GM18909 (cell line): ENCODE data around the gene A2ML1.
"Not testable (repeated sequence)": the region's sequence is repeated elsewhere in the genome, so short reads cannot be mapped to it uniquely, and the experiment has no call there.

Experiments used
- ATAC-seq: cut with Tn5 transposase; IDR thresholded peaks from one replicate; pipeline ENCODE4 v1.9.1; 2021; ENCODE audit warnings: mild to moderate bottlenecking; ENCODE audit not compliant: unreplicated experiment, poor library complexity

The A2ML1 gene

DNA sequence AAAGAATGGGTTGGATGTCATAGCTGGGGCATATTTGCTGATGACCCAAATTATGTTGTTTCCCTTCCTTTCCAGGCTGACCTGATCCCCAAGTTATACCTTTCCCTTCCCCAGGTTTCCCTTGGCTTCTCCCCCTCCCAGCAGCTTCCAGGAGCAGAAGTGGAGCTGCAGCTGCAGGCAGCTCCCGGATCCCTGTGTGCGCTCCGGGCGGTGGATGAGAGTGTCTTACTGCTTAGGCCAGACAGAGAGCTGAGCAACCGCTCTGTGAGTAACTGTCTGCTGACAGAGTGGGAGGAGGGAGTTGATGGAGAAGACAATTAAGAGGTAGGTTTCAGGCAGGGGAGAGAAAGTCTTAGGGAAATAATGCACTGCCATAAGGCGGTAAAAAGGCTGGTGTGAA is 25.0 kb downstream of the A2ML1 start:
- ATAC-seq: no peak

DNA sequence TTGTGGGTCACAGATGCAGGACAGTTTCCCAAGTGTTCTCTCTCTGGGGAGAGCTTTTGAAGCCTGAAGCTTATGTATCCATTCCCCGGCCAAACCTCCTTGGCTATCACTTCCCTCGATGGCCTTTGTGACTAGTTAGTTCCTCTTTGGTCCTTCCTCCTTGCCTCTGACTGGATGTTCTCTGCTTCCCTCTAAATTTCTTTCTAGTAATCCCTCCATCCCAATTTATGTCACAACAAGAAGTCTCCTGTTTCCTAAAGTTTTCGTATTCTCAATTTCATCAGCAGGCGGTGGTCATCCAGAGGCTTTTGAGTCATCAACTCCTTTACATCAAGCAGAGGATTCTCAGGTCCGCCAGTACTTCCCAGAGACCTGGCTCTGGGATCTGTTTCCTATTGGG is 27.5 kb downstream of the A2ML1 start:
- ATAC-seq: no peak

DNA sequence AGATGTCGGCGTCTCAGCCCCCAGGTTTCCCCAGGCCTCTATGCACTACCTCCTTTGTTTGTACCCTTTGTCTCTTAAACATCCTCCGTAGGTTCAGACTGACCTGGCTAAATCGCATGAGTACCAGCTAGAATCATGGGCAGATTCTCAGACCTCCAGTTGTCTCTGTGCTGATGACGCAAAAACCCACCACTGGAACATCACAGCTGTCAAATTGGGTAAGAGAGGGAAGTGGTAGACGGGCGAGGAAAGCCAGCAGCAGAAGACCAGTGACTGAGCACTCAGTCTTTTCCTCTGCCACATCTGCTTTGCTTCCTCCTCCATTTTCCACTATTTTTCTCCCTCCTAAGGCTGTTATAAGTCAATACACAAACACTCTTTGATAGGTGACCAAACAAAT is 29.7 kb downstream of the A2ML1 start:
- ATAC-seq: no peak

DNA sequence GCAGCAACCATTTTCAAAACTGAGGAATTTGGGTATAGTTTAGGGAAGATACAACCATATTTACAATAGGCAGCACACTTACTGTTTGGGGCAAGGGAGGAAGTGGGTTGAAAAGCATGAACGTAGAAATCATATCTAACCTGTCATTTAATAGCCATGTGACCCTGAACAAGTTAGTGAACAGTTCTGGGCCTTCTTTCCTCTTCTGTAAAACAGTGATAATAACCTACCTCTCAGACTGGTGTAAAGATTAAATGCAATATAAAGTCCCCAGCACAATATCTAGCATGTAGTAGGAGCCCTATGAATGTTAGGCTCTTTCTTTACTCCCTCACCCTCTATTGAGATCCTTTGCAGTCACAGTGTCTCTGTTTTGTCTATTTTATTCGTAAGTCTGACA is 33.5 kb downstream of the A2ML1 start:
- ATAC-seq: no peak

DNA sequence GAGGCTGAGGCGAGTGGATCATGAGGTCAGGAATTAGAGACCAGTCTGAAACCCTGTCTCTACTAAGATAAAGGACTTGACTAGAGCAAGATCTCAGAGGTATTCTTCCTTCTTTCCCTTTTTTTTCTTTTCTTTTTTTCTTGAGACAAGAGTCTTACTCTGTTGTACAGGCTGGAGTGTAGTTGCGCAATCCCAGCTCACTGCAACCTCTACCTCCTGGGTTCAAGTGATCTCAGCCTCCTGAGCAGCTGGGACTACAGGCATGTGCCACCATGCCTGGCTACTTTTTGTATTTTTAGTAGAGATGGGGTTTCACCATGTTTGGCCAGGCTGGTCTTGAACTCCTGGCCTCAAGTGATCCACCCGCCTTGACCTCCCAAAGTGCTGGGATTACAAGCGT is 37.0 kb downstream of the A2ML1 start:
- ATAC-seq: not testable (repeated sequence)

DNA sequence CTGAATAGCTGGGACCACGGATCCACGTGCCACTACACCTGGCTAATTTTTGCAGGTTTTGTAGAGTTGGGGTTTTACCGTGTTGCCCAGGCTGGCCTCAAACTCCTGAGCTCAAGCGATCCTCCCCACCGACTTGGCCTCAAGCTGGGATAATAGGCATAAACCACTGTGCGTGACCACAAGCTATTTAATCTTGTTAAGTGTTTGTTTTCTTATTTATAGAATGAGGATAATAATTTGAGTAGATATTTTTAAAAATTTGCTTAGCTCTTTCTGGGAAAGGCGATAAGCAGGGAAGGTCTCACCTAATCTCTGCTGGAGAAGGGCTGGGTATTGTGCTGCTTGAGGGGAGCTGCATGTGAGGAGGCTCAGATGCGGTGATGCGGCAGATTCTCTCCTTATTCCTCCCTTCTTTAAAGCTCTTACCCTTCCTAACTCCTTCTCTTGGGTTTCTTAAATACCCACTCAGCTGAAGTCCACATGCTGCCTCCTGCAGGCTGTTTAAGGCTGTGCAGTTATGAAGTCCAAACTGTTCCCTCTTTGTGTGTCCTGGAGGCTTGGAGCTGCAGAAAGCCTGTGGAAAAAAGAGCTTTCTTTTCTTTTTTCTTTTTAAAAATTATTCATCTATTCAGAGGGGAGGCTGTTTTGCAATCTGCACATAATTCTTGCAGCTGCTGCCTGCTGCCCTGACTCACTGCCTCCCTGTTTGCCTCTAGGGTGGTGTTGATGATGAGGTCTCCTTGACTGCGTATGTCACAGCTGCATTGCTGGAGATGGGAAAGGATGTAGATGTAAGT is 37.9 kb downstream of the A2ML1 start:
- no peak for ATAC-seq

DNA sequence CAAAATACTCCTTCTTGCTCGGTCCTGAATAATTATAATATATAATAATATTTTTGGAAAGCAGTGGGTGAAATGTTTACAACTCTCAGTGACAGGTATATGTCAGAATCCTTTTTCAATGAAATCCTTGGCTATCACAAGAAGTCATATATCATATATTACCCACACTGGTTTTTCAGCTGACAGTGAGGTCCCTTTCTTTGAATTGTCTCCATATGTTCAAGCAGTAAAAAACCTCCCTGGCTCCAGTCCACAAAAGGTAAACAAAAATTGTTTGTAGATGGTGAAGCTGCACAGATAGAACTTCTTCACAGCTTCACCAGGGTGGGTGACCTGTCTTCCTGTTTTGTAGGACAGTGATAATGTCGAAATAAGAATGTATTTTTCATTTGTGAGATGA is 44.0 kb downstream of the A2ML1 start:
- ATAC-seq: no peak

DNA sequence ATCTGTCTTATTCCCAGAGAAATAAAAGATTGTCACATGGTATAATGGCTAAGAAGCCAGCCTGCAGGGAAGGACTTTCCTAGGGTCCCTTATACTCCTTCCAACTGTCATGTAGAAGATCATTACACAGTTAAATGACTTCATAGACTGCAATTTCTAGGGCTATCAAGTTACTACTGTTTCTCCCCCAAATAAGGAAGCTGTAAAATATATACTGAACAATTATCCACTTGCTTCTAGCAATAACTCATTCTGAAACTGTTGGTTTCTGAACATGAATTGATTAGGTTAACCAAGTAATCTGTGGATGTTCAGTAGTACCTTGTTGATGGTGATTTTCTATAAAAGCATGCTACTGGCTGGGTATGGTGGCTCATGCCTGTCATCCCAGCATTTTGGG is 44.6 kb downstream of the A2ML1 start:
- ATAC-seq: no peak

DNA sequence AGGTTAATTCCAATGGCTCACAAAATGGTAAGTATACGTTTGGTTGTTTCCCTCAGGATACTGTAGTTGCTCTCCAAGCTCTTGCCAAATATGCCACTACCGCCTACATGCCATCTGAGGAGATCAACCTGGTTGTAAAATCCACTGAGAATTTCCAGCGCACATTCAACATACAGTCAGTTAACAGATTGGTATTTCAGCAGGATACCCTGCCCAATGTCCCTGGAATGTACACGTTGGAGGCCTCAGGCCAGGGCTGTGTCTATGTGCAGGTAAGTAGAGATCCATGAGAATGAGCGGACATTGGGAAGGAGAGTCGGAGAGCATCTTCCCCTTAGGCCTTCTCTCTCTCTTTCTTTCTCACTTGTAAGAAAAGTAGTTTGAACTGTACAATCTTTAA is 45.4 kb downstream of the A2ML1 start:
- no peak for ATAC-seq

DNA sequence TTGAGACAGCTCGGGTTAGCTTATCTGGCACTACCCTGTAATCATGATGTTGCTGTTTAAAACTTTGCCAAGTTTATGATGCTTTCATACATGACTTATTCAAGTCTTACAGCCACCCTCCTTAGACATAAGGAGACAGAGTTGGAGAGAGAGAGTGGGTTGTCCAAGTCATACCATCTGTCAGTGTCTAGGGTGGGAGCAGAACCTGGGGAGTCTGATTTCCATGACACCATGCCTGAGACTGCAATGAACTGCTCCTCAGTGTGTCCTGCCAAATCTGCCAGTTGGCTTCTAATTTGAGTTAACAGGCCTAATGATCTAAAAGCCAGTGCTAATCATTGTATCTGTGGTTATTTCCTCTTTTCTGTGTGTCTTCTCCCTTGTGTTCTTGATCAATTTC is 48.2 kb downstream of the A2ML1 start:
- no peak for ATAC-seq

DNA sequence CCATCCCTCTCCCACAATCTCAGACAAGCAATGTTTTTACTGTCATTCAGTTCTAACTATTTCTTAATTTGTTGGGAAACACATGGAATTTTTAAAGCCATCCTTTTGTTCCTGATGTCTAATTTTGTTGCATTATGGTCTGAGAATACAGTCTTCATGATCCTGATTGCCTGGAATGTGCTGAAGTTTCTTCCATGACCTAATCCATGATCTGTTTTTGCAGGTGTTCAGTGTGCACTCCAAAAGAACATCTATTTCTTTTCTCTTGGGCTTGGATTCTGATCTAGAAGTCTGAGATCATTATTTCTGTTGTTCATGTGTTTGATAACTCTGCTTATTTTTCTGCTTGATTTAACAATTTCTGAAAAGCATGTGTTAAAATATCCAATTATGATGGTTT is 48.6 kb downstream of the A2ML1 start:
- no peak for ATAC-seq

DNA sequence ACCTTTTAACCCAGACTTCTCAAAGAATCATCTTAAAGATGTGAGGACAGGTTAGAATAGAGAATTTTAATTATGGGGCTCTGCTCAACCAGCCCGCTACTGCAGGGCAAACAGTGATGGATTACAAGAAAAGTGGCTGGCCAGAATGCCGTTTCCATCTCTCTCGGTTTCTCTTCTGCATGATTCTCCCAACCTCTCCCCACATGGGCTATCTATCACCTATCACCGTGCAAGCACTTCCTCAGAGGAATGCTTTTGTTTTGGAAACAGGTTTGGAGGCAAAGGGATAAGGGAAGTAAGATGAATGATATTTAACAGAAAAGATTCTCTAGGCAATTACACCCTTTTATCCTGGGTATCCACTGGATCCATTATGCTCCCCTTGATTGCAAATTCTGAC is 54.5 kb downstream of the A2ML1 start:
- ATAC-seq: no peak

DNA sequence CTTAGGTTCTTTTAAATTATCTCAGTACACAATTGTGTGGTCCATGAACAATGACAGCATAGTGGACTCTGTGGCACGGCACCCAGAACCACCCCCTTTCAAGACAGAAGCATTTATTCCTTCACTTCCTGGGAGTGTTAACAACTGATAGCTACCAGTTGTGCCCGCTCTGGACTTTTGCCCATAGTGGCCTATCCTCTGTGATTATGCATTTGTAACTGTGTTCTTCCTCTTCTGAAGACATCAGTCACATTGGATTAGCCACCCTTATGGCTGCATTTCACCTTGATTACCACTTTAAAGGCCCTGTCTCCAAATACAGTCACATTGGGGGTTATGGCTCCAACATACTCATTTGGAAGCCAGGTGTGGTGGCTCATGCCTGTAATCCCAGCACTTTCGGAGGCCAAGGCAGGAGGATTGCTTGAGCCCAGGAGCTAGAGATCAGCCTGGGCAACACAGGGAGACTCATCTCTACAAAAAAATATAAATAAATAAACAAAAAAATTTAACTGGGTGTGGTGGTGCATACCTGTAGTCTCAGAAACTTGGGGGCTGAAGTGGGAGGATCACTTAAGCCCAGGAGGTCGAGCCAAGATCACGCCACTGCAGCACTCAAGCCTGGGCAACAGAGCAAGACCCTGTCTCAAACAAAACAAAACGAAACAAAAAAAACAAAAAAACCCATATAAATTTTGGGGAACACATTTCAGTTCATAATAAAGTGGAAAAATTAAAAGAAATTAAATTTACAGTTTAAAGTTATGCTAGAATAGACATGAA is 64.3 kb downstream of the A2ML1 start:
- ATAC-seq: no peak

DNA sequence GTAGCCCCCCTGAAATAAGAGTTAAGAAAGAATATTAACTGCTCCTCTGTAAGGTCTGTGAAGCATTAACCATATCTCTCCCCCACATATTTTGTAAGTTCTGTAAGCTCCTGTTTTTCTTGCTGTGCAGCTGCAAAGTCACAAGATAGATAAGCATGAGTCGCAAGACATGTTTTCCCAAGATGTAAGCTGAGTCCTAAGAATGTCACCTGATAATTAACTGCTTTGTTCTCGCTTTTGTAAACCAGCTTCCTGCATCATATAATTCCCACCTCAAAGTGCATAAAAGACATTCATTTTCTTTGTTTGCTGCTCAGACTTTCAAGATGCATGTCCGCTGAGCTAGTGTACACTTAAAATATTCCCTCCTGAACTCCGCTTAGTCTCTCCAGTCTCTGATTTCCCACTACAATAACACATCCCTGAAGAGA is 64.9 kb downstream of the A2ML1 start:
- ATAC-seq: no peak

DNA sequence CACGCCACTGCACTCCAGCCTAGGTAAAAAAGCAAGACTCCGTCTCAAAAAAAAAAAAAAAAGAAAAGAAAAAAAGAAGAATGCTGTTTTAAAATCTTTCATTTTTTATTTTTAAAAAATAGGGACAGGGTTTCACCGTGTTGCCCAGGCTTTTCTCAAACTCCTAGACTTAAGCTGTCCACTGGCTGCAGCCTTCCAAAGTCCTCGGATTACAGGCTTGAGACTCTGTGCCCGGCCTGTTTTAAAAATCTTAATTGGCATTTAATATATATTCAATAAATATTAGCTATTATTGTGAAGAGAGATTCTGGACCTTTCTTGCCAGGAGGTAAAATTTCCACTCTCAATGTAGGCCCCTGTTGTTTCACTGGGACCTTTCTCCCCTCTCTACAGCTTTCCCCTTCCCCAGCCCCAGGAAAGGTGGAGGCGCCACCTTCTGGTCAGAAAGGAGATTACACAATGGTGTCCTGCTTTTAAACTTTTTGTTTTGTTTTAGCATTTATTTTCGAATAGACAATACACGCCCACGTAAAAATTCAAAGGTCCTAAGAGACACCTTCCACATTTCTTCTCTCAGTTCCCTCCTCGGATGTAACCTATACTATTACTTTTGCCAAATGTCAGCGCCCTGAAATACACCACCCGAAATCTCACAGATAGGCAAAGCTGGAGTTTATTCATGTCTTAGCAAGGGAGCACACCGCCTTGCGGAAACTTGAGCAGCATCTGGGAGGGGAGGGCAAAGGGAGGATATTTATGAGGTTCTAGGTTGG is 68.1 kb downstream of the A2ML1 start:
- no peak for ATAC-seq

DNA sequence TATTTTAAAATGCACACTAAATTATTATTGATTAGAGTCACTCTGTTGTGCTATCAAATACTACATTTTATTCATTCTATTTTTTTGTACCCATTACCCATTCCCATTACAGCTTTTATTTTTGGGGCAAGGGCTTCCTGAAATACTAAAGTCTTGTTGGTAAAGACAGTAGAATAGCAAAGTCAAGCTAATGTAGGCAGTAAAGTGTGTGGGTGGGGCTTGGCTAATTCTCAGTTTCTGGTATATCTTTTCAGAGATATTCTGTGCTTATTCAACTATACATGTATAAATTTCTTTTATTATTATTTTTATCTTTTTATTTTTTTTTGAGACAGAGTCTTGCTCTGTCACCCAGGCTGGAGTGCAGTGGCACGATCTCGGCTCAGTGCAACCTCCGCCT is 69.6 kb downstream of the A2ML1 start:
- ATAC-seq: no peak

DNA sequence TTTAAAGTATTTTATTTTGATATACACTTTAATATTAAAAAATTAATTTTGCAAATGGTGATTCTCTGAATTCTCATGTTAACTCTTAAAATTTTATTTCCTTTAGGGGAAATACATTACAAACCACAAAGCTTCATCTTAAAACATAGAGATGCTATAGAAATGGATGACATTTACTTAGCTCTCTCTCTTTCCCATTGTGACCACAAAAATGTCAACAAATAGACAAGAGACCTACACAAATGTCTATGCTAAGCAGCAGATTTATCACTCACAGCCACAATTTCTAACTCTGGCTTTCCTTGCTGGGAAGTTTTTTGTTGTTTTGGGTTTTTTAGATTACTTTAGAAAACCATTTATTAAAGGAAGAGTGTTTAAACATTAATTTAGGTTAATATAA is 72.0 kb downstream of the A2ML1 start:
- ATAC-seq: no peak

DNA sequence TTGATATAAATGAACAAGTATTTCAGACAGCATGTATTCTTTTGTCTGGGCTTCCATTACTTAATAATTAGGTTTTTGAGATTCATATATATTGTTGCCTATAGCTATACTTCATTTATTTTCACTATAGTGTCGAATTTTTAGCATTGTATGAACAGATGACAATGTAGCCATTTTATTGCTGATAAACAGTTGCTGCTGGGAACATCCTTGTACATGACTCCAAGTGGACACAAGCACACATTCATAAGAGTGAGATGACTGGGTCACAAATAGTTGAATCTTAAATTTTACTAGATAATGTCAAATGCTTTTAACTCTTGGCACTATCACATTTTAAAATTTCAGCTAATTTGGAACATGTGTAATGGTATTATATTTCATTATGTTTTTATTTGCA is 72.6 kb downstream of the A2ML1 start:
- ATAC-seq: no peak

DNA sequence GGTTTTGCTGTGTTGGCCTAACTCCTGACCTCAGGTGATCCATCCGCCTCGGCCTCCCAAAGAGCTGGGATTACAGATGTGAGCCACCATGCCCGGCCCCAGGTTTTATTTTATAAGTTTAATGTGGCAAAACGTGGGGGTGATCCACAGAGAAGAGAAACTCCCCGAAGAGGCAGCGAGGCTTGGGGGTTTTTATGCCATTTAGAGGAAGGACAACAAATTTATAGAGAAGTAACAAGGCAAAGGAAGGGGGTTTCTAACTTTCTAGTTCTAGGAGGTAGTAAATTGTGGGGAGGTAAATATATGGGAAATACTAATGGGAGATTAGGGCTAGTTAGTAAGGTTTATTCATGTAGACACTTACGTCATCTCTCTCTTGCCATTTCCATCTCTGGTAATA is 74.7 kb downstream of the A2ML1 start:
- ATAC-seq: no peak

DNA sequence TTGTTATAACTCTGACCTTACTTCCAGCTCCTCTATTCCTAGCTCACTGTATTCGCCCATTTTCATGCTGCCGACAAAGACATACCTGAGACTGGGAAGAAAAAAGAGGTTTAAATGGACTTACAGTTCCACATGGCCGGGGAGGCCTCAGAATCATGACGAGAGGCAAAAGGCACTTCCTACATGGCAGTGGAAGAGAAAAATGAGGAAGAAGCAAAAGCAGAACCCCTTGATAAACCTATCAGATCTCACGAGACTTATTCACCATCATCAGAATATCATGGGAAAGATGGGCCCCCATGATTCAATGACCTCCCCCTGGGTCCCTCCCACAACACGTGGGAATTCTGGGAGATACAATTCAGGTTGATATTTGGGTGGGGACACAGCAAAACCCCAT is 77.4 kb downstream of the A2ML1 start:
- ATAC-seq: no peak

DNA sequence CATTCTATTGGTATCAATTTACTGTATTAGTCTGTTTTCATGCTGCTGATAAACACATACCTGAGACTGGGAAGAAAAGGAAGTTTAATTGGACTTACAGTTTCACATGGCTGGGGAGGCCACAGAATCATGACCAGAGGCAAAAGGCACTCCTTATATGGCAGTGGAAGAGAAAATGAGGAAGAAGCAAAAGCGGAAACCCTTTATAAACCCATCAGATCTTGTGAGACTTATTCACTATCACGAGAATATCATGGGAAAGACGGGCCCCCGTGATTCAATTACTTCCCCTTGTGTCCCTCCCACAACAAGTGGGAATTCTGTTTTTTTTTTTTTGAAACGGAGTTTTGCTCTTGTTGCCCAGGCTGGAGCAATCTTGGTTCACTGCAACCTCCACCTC is 80.3 kb downstream of the A2ML1 start:
- not testable (repeated sequence) for ATAC-seq
